SIG-M5 treated with dmso at 0.1 percent for 504 hours (cell line): Measurements from ENCODE around the gene OR6C2.
"Not testable (repeated sequence)": the region's sequence is repeated elsewhere in the genome, so short reads cannot be mapped to it uniquely, and the experiment has no call there.

Experiments
- DNase-seq: peaks from one replicate; lab custom pipeline; 2025; ENCODE audit not compliant: unreplicated experiment; lab: John Stamatoyannopoulos, UW

Gene OR6C2

GRCh38 chr12:55470088-55470829 is 26.4 kb downstream of the OR6C2 start, which contains the start of gene OR6C70:
Gene OR6C70, minus strand, starts transcription at chr12:55470138. Its CDS starts 0 bp downstream, at chr12:55470138.
- DNase-seq: no peak

GRCh38 chr12:55472264-55472663 is 28.4 kb downstream of the OR6C2 start:
- no peak for DNase-seq

GRCh38 chr12:55479136-55479535 is 35.3 kb downstream of the OR6C2 start:
- DNase-seq: not testable (repeated sequence)

- not testable (repeated sequence) for DNase-seq
These were observed 40.4 kb downstream of the OR6C2 start for GRCh38 chr12:55484284-55484683.

GRCh38 chr12:55492078-55492477 is 48.2 kb downstream of the OR6C2 start, which contains the start of gene OR6C68:
Gene OR6C68, plus strand, starts transcription at chr12:55492378. Its CDS starts 0 bp downstream, at chr12:55492378.
- DNase-seq: no peak

- DNase-seq: no peak
These were observed 51.6 kb downstream of the OR6C2 start for GRCh38 chr12:55495490-55495889.

- no peak for DNase-seq
These were observed 55.4 kb downstream of the OR6C2 start for GRCh38 chr12:55499231-55499630.

- no peak for DNase-seq
These were observed 56.0 kb downstream of the OR6C2 start for GRCh38 chr12:55499810-55500252.

GRCh38 chr12:55501601-55502000 is 57.7 kb downstream of the OR6C2 start:
- DNase-seq: no peak
